ENCODE measurements around the gene HOXD13.

The HOXD13 gene

GRCh38 chr2:176137252-176137580 lies 44.7 kb downstream of the HOXD13 start:
- no peaks in the 10 kb centered on the region for H4K20me1 ChIP-seq (ENCODE audit: insufficient read depth, low read length)
- H3K4me1 ChIP-seq (ENCODE audit: insufficient read depth, low read length): peaks cover 12% of the 10 kb centered on the region
- H3K79me2 ChIP-seq (ENCODE audit: insufficient read depth, low read length): no peaks in the 10 kb centered on the region
- no peak for DNase-seq
- no peak overlapping the region for H3K9ac ChIP-seq (ENCODE audit: low read depth, low read length)
- H3K36me3 ChIP-seq (ENCODE audit: insufficient read depth, low read length): no peaks in the 10 kb centered on the region
- no peak for ATAC-seq (ENCODE audit: insufficient read depth, low read depth)
- peaks cover 6% of the 10 kb centered on the region for H3K27me3 ChIP-seq (ENCODE audit: insufficient read depth, low read length, poor library complexity)
- no peak overlapping the region for H3K4me2 ChIP-seq (ENCODE audit: insufficient read depth, low read length)
- no peak overlapping the region for H3K4me3 ChIP-seq (ENCODE audit: low read depth in 1 of 2, low read length in 2 of 2)
- H3K27ac ChIP-seq (ENCODE audit: low read length): no peak overlapping the region
- H2AFZ ChIP-seq (ENCODE audit: low read depth, low read length): no peak overlapping the region
- H3K9me3 ChIP-seq (ENCODE audit: insufficient read depth, low read length, severe bottlenecking): no peaks in the 10 kb centered on the region
- TF ChIP-seq CTCF (IDR thresholded peaks at IDR 0.05; ENCODE audit: borderline replicate concordance, extremely low read depth, low read length, poor library complexity, severe bottlenecking) (no peak), EZH2 (IDR thresholded peaks at IDR 0.05; ENCODE audit: borderline replicate concordance, low read depth, low read length, severe bottlenecking) (no peak)

GRCh38 chr2:176137906-176138305 lies 45.4 kb downstream of the HOXD13 start:
- Histone ChIP-seq H3K4me2 (ENCODE audit: insufficient read depth, low read length) (no peak overlapping the region), H3K36me3 (ENCODE audit: insufficient read depth, low read length) (no peaks in the 10 kb centered on the region), H3K4me1 (ENCODE audit: insufficient read depth, low read length) (peaks cover 12% of the 10 kb centered on the region), H3K27me3 (ENCODE audit: insufficient read depth, low read length, poor library complexity) (peaks cover 6% of the 10 kb centered on the region), H2AFZ (ENCODE audit: low read depth, low read length) (no peak overlapping the region), H4K20me1 (ENCODE audit: insufficient read depth, low read length) (no peaks in the 10 kb centered on the region), H3K9ac (ENCODE audit: low read depth, low read length) (no peak overlapping the region), H3K4me3 (ENCODE audit: low read depth in 1 of 2, low read length in 2 of 2) (no peak overlapping the region), H3K27ac (ENCODE audit: low read length) (no peak overlapping the region), H3K9me3 (ENCODE audit: insufficient read depth, low read length, severe bottlenecking) (no peaks in the 10 kb centered on the region), H3K79me2 (ENCODE audit: insufficient read depth, low read length) (no peaks in the 10 kb centered on the region)
- DNase-seq: no peak
- no peak for TF ChIP-seq EZH2 (IDR thresholded peaks at IDR 0.05; ENCODE audit: borderline replicate concordance, low read depth, low read length, severe bottlenecking)
- no peak for TF ChIP-seq CTCF (IDR thresholded peaks at IDR 0.05; ENCODE audit: borderline replicate concordance, extremely low read depth, low read length, poor library complexity, severe bottlenecking)
- no peak for ATAC-seq (ENCODE audit: insufficient read depth, low read depth)

DNA sequence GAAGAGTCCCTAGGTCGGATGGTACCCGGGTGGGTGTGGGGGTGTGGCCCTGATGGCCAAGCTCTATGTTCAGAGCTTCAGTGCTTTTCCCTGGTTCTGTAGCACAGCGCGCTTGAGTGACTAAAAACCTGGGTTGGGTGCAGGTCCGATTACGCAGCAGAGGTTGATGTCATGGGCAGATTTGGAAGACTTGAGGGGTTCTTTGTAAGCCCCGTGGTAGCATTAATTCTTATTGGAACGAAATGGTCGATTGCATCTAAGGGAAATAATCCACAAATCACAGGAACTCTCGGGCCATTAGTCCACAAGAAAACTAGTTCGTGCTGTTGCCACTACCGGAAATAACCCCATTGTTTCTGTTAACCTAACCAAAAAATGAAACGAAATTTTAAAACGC lies 46.0 kb downstream of the HOXD13 start:
- peaks cover 12% of the 10 kb centered on the region for H3K4me1 ChIP-seq (ENCODE audit: insufficient read depth, low read length)
- ATAC-seq (ENCODE audit: insufficient read depth, low read depth) (no peak), DNase-seq (no peak)
- no peak overlapping the region for H3K27ac ChIP-seq (ENCODE audit: low read length)
- H3K4me2 ChIP-seq (ENCODE audit: insufficient read depth, low read length): no peak overlapping the region
- no peak overlapping the region for H3K9ac ChIP-seq (ENCODE audit: low read depth, low read length)
- no peaks in the 10 kb centered on the region for H3K36me3 ChIP-seq (ENCODE audit: insufficient read depth, low read length)
- no peak overlapping the region for H3K4me3 ChIP-seq (ENCODE audit: low read depth in 1 of 2, low read length in 2 of 2)
- H3K27me3 ChIP-seq (ENCODE audit: insufficient read depth, low read length, poor library complexity): peaks cover 2% of the 10 kb centered on the region
- no peaks in the 10 kb centered on the region for H3K9me3 ChIP-seq (ENCODE audit: insufficient read depth, low read length, severe bottlenecking)
- H4K20me1 ChIP-seq (ENCODE audit: insufficient read depth, low read length): no peaks in the 10 kb centered on the region
- TF ChIP-seq EZH2 (IDR thresholded peaks at IDR 0.05; ENCODE audit: borderline replicate concordance, low read depth, low read length, severe bottlenecking): no peak
- no peak for TF ChIP-seq CTCF (IDR thresholded peaks at IDR 0.05; ENCODE audit: borderline replicate concordance, extremely low read depth, low read length, poor library complexity, severe bottlenecking)
- H3K79me2 ChIP-seq (ENCODE audit: insufficient read depth, low read length): no peaks in the 10 kb centered on the region
- H2AFZ ChIP-seq (ENCODE audit: low read depth, low read length): no peak overlapping the region

All from DND-41 (cell line).